HG02938 (cell line): ENCODE results near the gene STMN3.
A peak's percentile ranks its signal among the peaks of the same experiment; 100 is the strongest.
"Not testable (repeated sequence)": the region's sequence is repeated elsewhere in the genome, so short reads cannot be mapped to it uniquely, and the experiment has no call there.

Experiments used
- ATAC-seq: cut with Tn5 transposase; IDR thresholded peaks from one replicate; pipeline ENCODE4 v1.9.1; 2021; ENCODE audit warnings: mild to moderate bottlenecking, moderate library complexity; ENCODE audit not compliant: unreplicated experiment

The STMN3 gene

GRCh38 chr20:63639093-63639975 is 13.9 kb downstream of the STMN3 start:
- no peak for ATAC-seq

- ATAC-seq: no peak
These were observed 16.2 kb downstream of the STMN3 start for GRCh38 chr20:63636752-63637628.

GRCh38 chr20:63635431-63636141 is 17.6 kb downstream of the STMN3 start:
- no peak for ATAC-seq

GRCh38 chr20:63633732-63634131 is 19.5 kb downstream of the STMN3 start:
- ATAC-seq: no peak

- ATAC-seq: not testable (repeated sequence)
These were observed 21.8 kb downstream of the STMN3 start for GRCh38 chr20:63631426-63631825.

- ATAC-seq: not testable (repeated sequence)
These were observed 22.3 kb downstream of the STMN3 start for GRCh38 chr20:63630956-63631355.

GRCh38 chr20:63628246-63628975 is 24.8 kb downstream of the STMN3 start:
- no peak for ATAC-seq

GRCh38 chr20:63627751-63628245 is 25.4 kb downstream of the STMN3 start:
- no peak for ATAC-seq

- peak; percentile 68 for ATAC-seq
These were observed 26.0 kb downstream of the STMN3 start for GRCh38 chr20:63627129-63627750.

GRCh38 chr20:63626424-63627128 is 26.6 kb downstream of the STMN3 start, which contains the start of gene GMEB2:
GMEB2 (minus strand) TSS chr20:63627101; CDS start chr20:63619397, 7,704 bp downstream.
- peak; percentile 44 for ATAC-seq

GRCh38 chr20:63625771-63626423 is 27.3 kb downstream of the STMN3 start:
- no peak for ATAC-seq

GRCh38 chr20:63624486-63624885 is 28.7 kb downstream of the STMN3 start:
- ATAC-seq: no peak

- ATAC-seq: no peak
These were observed 30.5 kb downstream of the STMN3 start for GRCh38 chr20:63622732-63623131.

GRCh38 chr20:63622096-63622495 is 31.1 kb downstream of the STMN3 start:
- no peak for ATAC-seq

- no peak for ATAC-seq
These were observed 32.2 kb downstream of the STMN3 start for GRCh38 chr20:63620991-63621390.

- ATAC-seq: no peak
These were observed 33.7 kb downstream of the STMN3 start for GRCh38 chr20:63619505-63619904.

GRCh38 chr20:63619086-63619485 is 34.1 kb downstream of the STMN3 start:
- ATAC-seq: no peak

GRCh38 chr20:63618291-63618980 is 34.8 kb downstream of the STMN3 start:
- no peak for ATAC-seq
